ENCODE data around the gene METTL8. TPM values are rescaled to one million over a fixed set of nuclear protein-coding genes. Genes with fewer than 3 reads are reported as not detected.

Gene METTL8
- total RNA-seq, 1 experiment from 2014 or later, result 59.1 TPM

DNA sequence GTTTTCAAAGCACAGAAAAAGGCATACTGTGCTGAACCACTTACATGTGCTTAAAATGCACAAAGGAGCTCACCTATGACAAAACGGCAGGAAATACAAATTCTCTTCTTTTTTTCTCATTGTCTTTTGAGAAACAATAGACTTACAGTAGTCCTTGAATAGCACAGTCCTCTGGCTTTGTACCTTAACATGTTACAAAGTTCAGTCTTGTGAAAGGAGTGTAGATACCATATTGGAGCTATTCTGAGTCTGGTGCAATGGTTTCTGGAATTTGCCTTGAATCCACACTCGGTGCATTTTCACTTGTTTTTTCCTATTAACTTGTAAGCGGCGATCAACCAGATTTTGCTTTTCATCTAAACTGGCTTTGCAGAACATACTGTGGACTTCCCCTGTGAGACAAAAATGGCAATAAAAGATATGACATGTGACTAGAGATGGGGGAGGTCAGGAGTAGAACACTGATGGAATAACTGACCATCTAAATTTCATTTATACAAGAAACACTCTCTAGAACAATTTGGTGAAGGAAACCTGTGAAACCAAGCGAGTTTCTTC is 109.7 kb downstream of the METTL8 start (continued):
- no peak for TF ChIP-seq ZNF532 (CRISPR knock-in tag; IDR thresholded peaks at IDR 0.05; ENCODE audit: borderline replicate concordance)
- no peak for TF ChIP-seq IRF2 (CRISPR knock-in tag; IDR thresholded peaks at IDR 0.05; ENCODE audit: borderline replicate concordance, low read depth)
- TF ChIP-seq MLX (CRISPR knock-in tag; IDR thresholded peaks at IDR 0.05), result no peak

- Mint-ChIP-seq H3K9me3 (no peaks in the 10 kb centered on the region), H3K4me1 (peaks cover 80% of the 10 kb centered on the region), H3K27me3 (ENCODE audit: low read depth) (no peaks in the 10 kb centered on the region), H3K36me3 (peaks cover 25% of the 10 kb centered on the region), H3K27ac (no peak overlapping the region), H3K4me3 (no peak overlapping the region)
- DNase-seq (ENCODE audit: low spot score), result no peak
- ATAC-seq, result no peak
- ChIA-PET POLR2A (no interaction called here), CTCF (interaction anchor here (0.6 kb wide), 2 partner anchors 36 to 128 kb away, joined by 3 to 5 read pairs; no protein-coding TSS in a partner anchor)
- TF ChIP-seq, protein P1, sequence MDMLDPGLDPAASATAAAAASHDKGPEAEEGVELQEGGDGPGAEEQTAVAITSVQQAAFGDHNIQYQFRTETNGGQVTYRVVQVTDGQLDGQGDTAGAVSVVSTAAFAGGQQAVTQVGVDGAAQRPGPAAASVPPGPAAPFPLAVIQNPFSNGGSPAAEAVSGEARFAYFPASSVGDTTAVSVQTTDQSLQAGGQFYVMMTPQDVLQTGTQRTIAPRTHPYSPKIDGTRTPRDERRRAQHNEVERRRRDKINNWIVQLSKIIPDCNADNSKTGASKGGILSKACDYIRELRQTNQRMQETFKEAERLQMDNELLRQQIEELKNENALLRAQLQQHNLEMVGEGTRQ (CRISPR knock-in tag; IDR thresholded peaks at IDR 0.05), result no peak
- no peak for TF ChIP-seq TEAD1 (CRISPR knock-in tag; IDR thresholded peaks at IDR 0.05)
- no peak for TF ChIP-seq ZBTB21 (CRISPR knock-in tag; IDR thresholded peaks at IDR 0.05; ENCODE audit: borderline replicate concordance)
- TF ChIP-seq, protein P2, sequence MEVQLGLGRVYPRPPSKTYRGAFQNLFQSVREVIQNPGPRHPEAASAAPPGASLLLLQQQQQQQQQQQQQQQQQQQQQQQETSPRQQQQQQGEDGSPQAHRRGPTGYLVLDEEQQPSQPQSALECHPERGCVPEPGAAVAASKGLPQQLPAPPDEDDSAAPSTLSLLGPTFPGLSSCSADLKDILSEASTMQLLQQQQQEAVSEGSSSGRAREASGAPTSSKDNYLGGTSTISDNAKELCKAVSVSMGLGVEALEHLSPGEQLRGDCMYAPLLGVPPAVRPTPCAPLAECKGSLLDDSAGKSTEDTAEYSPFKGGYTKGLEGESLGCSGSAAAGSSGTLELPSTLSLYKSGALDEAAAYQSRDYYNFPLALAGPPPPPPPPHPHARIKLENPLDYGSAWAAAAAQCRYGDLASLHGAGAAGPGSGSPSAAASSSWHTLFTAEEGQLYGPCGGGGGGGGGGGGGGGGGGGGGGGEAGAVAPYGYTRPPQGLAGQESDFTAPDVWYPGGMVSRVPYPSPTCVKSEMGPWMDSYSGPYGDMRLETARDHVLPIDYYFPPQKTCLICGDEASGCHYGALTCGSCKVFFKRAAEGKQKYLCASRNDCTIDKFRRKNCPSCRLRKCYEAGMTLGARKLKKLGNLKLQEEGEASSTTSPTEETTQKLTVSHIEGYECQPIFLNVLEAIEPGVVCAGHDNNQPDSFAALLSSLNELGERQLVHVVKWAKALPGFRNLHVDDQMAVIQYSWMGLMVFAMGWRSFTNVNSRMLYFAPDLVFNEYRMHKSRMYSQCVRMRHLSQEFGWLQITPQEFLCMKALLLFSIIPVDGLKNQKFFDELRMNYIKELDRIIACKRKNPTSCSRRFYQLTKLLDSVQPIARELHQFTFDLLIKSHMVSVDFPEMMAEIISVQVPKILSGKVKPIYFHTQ (CRISPR knock-in tag; IDR thresholded peaks at IDR 0.05), result no peak
- no peak for TF ChIP-seq JUN (CRISPR knock-in tag; IDR thresholded peaks at IDR 0.05)
- TF ChIP-seq AFF4 (CRISPR knock-in tag; IDR thresholded peaks at IDR 0.05; ENCODE audit: borderline replicate concordance), result no peak
- TF ChIP-seq ERG (CRISPR knock-in tag; IDR thresholded peaks at IDR 0.05), result no peak
- TF ChIP-seq JAZF1 (CRISPR knock-in tag; IDR thresholded peaks at IDR 0.05), result no peak
- TF ChIP-seq, protein P3, sequence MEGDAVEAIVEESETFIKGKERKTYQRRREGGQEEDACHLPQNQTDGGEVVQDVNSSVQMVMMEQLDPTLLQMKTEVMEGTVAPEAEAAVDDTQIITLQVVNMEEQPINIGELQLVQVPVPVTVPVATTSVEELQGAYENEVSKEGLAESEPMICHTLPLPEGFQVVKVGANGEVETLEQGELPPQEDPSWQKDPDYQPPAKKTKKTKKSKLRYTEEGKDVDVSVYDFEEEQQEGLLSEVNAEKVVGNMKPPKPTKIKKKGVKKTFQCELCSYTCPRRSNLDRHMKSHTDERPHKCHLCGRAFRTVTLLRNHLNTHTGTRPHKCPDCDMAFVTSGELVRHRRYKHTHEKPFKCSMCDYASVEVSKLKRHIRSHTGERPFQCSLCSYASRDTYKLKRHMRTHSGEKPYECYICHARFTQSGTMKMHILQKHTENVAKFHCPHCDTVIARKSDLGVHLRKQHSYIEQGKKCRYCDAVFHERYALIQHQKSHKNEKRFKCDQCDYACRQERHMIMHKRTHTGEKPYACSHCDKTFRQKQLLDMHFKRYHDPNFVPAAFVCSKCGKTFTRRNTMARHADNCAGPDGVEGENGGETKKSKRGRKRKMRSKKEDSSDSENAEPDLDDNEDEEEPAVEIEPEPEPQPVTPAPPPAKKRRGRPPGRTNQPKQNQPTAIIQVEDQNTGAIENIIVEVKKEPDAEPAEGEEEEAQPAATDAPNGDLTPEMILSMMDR (IDR thresholded peaks at IDR 0.05), result no peak
- TF ChIP-seq, protein P4, sequence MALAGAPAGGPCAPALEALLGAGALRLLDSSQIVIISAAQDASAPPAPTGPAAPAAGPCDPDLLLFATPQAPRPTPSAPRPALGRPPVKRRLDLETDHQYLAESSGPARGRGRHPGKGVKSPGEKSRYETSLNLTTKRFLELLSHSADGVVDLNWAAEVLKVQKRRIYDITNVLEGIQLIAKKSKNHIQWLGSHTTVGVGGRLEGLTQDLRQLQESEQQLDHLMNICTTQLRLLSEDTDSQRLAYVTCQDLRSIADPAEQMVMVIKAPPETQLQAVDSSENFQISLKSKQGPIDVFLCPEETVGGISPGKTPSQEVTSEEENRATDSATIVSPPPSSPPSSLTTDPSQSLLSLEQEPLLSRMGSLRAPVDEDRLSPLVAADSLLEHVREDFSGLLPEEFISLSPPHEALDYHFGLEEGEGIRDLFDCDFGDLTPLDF (CRISPR knock-in tag; IDR thresholded peaks at IDR 0.05), result no peak
- no peak for TF ChIP-seq NR3C1 (CRISPR knock-in tag; conservative IDR thresholded peaks at IDR 0.05; ENCODE audit: low read depth)
- TF ChIP-seq OVOL2 (CRISPR knock-in tag; IDR thresholded peaks at IDR 0.05; ENCODE audit: borderline replicate concordance), result no peak
- TF ChIP-seq ATF1 (CRISPR knock-in tag; IDR thresholded peaks at IDR 0.05), result no peak
- no peak for TF ChIP-seq ZNF138 (CRISPR knock-in tag; conservative IDR thresholded peaks at IDR 0.05)
- no peak for TF ChIP-seq IRF2 (CRISPR knock-in tag; IDR thresholded peaks at IDR 0.05; ENCODE audit: borderline replicate concordance, low read depth)
- TF ChIP-seq MLX (CRISPR knock-in tag; IDR thresholded peaks at IDR 0.05), result no peak
These were observed 110.9 kb downstream of the METTL8 start for GRCh38 chr2:171322928-171323327.

Data from WTC11 (cell line).